Cardiac fibroblast (primary cell): ENCODE results near the gene PLAAT4.
A peak's percentile ranks its signal among the peaks of the same experiment; 100 is the strongest.

Experiments
- DNase-seq, 2 donors: peaks; one replicate each; pipeline versions ENCODE4 v3.0.0 to v3.0.0-alpha.2; 2010; ENCODE audit warnings: low read depth in 2 of 2
- H3K4me3 ChIP-seq, 2 donors: replicated peaks in 1 of 2; 1 replicate in 1 of 2; 2 replicates in 1 of 2; pipeline ENCODE4 v1.5.1; 2011; ENCODE audit warnings: low read depth in 2 of 2, low read length in 2 of 2, mild to moderate bottlenecking in 2 of 2, moderate library complexity in 1 of 2
- TF ChIP-seq, protein P1 (sequence below): IDR thresholded peaks from one replicate; pipeline ENCODE4 v1.5.1; 2011; ENCODE audit warnings: low read depth, mild to moderate bottlenecking, low read length, inconsistent platforms

The PLAAT4 gene

DNA sequence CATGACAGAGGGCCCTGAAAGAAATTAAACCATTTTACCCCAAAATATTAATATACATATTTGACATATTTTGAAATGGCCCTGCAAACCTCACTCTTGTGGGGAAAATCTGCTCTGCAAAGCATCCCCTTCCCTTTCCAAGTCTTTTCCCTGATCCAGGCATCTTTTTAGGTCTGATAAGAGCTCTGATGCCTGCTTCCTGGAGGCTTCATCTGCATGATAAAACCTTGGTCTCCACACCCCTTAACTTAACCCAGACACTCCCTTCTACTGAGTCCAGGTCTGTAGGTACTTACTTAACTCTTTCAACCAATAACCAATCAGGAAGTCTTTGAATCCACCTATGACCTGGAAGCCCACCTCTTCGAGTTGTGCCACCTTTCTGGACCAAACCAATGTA, 32.6 kb upstream of the PLAAT4 start:
- DNase-seq, result no peak
- TF ChIP-seq, protein P1, sequence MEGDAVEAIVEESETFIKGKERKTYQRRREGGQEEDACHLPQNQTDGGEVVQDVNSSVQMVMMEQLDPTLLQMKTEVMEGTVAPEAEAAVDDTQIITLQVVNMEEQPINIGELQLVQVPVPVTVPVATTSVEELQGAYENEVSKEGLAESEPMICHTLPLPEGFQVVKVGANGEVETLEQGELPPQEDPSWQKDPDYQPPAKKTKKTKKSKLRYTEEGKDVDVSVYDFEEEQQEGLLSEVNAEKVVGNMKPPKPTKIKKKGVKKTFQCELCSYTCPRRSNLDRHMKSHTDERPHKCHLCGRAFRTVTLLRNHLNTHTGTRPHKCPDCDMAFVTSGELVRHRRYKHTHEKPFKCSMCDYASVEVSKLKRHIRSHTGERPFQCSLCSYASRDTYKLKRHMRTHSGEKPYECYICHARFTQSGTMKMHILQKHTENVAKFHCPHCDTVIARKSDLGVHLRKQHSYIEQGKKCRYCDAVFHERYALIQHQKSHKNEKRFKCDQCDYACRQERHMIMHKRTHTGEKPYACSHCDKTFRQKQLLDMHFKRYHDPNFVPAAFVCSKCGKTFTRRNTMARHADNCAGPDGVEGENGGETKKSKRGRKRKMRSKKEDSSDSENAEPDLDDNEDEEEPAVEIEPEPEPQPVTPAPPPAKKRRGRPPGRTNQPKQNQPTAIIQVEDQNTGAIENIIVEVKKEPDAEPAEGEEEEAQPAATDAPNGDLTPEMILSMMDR, result no peak
- no peak overlapping the region for H3K4me3 ChIP-seq

DNA sequence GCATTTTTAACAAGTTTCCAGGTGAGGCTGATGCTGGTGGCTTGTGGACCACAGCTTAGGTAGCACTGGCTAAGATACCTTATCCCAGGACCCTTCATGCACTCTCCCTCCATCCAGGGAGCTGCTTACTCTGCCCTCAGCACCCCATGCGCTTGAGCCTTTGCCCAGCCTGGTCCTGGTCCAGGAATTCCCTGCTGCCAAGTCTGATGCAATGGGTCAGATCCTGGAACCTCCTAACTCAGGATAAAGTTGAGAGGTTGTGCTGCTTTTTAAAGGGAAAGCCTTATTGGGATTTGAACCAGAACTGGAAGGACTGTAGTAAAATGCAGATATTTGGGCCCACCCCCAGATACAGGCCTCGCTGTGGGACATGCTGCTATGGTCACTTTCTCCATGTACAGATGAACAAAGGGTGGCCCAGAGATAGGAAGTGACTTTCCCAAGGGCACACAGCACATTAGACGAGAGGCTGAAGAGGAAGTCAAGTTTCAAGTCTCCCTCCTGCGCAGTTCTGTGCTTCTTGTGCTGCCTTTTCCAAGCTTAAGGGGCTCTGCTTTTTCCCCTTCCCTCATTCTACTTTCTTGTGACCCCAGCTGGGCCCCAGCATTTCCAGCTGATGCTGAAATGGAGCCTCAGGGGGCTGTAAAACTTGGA, 31.5 kb upstream of the PLAAT4 start:
- no peak overlapping the region for H3K4me3 ChIP-seq
- TF ChIP-seq, protein P1, result no peak
- peak in 1 of 2 donors; percentile 86 for DNase-seq

DNA sequence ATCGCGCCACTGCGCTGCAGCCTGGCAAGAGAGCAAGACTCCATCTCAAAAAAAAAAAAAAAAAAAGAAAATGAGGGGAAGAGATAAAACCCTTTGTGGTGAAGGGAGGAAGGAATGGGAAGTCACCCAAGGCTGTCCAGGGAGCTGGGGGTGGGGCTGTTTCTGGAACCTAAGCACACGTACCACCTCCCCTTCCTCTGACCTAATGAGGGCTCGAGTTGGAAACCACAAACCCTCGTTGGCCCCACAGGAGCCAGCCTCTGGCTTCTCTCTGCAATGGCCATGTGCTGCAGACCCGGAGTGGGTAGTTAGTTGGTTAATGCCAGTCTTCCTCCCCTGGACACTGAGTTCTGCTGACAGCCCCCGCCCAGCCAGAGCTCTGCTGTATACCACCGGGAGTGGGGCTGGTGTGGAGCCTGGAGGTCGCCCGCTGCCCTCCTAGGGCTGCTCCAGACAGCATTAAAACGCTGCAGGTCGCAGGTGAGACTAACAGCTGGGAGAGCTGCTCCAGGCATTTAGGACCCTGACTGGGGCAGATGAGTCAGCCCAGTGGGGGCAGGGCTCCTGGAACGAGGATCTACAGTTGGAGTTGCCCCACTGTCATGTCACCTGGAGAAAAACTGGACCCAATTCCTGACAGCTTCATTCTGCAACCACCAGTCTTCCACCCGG, 30.6 kb upstream of the PLAAT4 start, which contains the start of gene LGALS12:
TSS of gene LGALS12 (plus strand) at position 228 of the 672 bp plus-strand sequence. CDS start at position 603, 375 bp downstream.
- H3K4me3 ChIP-seq, result peak within 1 kb of the TSS in 1 of 2 donors; percentile 38
- TF ChIP-seq, protein P1, result no peak
- DNase-seq, result peak in 1 of 2 donors; percentile 95

DNA sequence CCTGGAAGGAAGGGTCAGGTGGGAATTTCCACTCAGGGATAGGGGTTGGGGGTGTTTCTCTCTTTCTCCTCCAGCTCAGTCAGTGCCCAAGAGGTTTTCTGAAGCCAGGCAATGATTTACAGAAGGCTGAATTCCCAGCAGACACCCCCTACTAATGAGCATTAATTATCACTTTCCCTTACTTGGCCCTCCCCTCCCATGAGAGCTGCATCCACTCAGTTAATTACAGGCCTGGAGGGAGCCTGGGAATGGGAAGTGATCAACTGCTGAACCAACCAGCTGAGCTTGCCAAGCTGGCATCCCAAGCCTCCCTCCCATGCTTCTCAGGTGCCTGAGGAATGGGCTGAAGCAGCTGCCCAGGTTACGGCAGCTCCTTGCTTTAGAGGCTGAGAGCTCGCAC, 29.7 kb upstream of the PLAAT4 start:
- DNase-seq, result no peak
- peak overlapping the region in 1 of 2 donors; percentile 38 for H3K4me3 ChIP-seq
- TF ChIP-seq, protein P1, result no peak

DNA sequence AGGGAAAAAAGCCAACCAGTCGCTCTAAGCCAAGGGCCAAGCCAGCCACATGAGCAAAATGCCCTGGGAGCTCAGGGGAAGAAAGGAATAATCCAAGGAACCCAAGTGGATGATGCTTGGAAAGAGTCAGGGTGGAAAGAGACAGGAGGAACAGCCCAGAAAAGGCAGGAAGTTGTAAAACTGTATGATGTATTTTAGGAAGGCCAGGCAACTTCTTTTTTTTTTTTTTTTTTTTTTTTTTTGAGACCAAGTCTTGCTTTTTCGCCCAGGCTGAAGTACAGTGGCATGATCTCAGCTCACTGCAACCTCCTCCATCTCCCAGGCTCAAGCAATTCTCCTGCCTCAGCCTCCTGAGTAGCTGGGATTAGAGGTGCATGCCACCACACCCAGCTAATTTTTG, 29.1 kb upstream of the PLAAT4 start:
- no peak for DNase-seq
- H3K4me3 ChIP-seq, result peak overlapping the region in 1 of 2 donors; percentile 38
- TF ChIP-seq, protein P1, result no peak

DNA sequence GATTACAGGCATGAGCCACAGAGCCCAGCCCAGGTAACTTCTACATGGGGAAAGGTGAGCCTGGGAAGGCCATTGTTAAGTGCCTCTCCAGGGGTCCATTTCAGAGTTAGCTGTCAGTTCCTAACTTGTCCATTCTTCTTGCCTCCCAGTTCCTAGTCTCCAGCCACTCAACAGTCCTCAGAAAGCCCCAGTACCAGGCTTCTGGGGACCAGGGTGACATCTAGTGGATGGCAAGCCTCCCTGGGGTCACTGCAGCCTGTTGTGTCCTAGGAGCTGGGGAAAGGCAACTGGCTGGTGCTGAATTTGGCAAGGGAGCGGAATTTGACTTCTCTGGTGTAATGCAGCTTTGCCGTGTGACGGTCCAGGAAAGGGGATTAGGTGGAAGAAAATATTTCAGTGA, 28.6 kb upstream of the PLAAT4 start:
- peak; percentile 12 to 57 for DNase-seq
- no peak overlapping the region for H3K4me3 ChIP-seq
- TF ChIP-seq, protein P1, result no peak
